K562 (cell line): Measurements from ENCODE around the gene SYVN1. TPM values are rescaled to one million over a fixed set of nuclear protein-coding genes. Genes with fewer than 3 reads are reported as not detected.

Source experiments
- ARNT ChIP-seq, 2 experiments: fragments of 450-650 bp; IDR thresholded peaks; 2 replicates each; pipeline ENCODE4 v1.6.1; 2016; ENCODE audit warnings: mild to moderate bottlenecking in 1 of 2
- NONO ChIP-seq, 2 experiments: fragments of 200-400 bp in 1 of 2; fragments of 450-650 bp in 1 of 2; formaldehyde crosslinking in 1 of 2; IDR thresholded peaks; 2 replicates each; pipeline ENCODE4 v1.6.1; 2017; ENCODE audit warnings: low read depth in 2 of 2, mild to moderate bottlenecking in 2 of 2, moderate library complexity in 2 of 2, low read length in 1 of 2
- ZC3H8 ChIP-seq: fragments of 450-650 bp; IDR thresholded peaks from 2 replicates; pipeline ENCODE4 v1.6.1; 2017
- polyA plus RNA-seq, 8 experiments: library from polyadenylated mRNA; depleted of rRNA in 4 of 8; stranded (reverse) in 5 of 8; unstranded in 3 of 8; fragments of >200 nt; fragmentation: Nextera tagmentation in 2 of 8; fragmentation: Illumina TruSeq in 1 of 8; extraction: Ambion mirVana in 2 of 8; extraction: Trizol in 1 of 8; gene quantifications; 2 replicates each; pipeline versions ENCODE4 v1.2.1 to v1.2.3, GENCODE V29; 2011 to 2014; ENCODE audit warnings: inconsistent platforms in 1 of 8, missing spikeins in 1 of 8
- total RNA-seq, 7 experiments: library from RNA; depleted of rRNA in 6 of 7; stranded (reverse); fragments of >200 nt in 6 of 7; fragmentation: Illumina TruSeq in 2 of 7; extraction: Trizol in 2 of 7; gene quantifications; 2 replicates each; pipeline versions ENCODE4 v1.2.1 to v1.2.3, GENCODE V29; 2011 to 2021; ENCODE audit warnings: low replicate concordance in 1 of 7
- TF ChIP-seq, protein P1 (sequence below): fragments of 450-650 bp; IDR thresholded peaks from 2 replicates; pipeline ENCODE4 v1.6.1; 2016; ENCODE audit warnings: mild to moderate bottlenecking, moderate library complexity
- TF ChIP-seq, protein P2 (sequence below): fragments of 200-800 bp; sonication (Bioruptor generic); IDR thresholded peaks from 2 replicates; pipeline ENCODE4 v1.6.1; 2017; ENCODE audit warnings: missing genetic modification characterization, missing compliant biosample characterization

The SYVN1 gene
- total and polyA plus RNA-seq, 9 of the 15 experiments (the other 6 are each of a cell fraction or from before 2014, with no cell fraction given), result 0.41 to 47.4 (median 9.9) TPM

DNA sequence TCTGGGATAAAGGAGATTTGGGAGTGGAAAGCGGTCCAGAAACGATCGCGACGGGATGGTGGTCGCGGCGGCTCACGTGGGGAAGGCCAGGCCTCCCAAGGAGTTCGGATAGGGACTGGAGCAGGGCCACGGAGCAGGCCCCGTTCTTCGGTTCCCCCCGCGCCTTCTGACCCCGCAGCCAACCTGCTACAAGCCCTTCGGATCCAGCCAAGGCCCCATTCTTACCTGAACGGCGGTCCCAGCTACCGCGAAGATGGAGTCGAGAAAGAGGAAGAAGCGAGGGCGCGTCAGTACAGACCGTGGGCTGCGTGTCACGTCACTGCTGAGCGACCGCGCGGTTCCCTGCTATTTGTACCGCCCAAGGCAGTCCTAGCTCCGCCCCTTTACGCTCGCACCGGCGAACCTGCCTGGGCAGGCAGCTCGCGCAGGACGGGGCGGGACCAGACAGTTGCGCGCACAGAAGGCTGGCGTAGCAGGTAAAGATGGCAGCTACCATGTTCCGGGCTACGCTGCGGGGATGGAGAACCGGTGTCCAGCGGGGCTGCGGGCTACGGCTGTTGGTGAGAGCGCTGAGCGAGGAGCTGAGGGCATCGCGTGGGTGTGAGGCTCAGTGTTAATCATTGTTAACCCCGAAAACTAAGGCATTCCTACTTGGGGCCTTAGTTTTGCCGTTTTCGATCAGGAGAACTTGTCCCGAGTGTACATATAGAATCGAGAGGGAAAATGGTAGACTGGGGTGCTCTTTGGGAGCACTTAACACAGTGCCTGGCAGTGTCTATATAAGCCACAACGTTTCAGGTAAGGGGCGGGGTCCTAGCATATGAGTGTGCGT is 12.2 kb downstream of the SYVN1 start, which contains the start of the genes FAU and MRPL49 (continued):
- TF ChIP-seq, protein P1, sequence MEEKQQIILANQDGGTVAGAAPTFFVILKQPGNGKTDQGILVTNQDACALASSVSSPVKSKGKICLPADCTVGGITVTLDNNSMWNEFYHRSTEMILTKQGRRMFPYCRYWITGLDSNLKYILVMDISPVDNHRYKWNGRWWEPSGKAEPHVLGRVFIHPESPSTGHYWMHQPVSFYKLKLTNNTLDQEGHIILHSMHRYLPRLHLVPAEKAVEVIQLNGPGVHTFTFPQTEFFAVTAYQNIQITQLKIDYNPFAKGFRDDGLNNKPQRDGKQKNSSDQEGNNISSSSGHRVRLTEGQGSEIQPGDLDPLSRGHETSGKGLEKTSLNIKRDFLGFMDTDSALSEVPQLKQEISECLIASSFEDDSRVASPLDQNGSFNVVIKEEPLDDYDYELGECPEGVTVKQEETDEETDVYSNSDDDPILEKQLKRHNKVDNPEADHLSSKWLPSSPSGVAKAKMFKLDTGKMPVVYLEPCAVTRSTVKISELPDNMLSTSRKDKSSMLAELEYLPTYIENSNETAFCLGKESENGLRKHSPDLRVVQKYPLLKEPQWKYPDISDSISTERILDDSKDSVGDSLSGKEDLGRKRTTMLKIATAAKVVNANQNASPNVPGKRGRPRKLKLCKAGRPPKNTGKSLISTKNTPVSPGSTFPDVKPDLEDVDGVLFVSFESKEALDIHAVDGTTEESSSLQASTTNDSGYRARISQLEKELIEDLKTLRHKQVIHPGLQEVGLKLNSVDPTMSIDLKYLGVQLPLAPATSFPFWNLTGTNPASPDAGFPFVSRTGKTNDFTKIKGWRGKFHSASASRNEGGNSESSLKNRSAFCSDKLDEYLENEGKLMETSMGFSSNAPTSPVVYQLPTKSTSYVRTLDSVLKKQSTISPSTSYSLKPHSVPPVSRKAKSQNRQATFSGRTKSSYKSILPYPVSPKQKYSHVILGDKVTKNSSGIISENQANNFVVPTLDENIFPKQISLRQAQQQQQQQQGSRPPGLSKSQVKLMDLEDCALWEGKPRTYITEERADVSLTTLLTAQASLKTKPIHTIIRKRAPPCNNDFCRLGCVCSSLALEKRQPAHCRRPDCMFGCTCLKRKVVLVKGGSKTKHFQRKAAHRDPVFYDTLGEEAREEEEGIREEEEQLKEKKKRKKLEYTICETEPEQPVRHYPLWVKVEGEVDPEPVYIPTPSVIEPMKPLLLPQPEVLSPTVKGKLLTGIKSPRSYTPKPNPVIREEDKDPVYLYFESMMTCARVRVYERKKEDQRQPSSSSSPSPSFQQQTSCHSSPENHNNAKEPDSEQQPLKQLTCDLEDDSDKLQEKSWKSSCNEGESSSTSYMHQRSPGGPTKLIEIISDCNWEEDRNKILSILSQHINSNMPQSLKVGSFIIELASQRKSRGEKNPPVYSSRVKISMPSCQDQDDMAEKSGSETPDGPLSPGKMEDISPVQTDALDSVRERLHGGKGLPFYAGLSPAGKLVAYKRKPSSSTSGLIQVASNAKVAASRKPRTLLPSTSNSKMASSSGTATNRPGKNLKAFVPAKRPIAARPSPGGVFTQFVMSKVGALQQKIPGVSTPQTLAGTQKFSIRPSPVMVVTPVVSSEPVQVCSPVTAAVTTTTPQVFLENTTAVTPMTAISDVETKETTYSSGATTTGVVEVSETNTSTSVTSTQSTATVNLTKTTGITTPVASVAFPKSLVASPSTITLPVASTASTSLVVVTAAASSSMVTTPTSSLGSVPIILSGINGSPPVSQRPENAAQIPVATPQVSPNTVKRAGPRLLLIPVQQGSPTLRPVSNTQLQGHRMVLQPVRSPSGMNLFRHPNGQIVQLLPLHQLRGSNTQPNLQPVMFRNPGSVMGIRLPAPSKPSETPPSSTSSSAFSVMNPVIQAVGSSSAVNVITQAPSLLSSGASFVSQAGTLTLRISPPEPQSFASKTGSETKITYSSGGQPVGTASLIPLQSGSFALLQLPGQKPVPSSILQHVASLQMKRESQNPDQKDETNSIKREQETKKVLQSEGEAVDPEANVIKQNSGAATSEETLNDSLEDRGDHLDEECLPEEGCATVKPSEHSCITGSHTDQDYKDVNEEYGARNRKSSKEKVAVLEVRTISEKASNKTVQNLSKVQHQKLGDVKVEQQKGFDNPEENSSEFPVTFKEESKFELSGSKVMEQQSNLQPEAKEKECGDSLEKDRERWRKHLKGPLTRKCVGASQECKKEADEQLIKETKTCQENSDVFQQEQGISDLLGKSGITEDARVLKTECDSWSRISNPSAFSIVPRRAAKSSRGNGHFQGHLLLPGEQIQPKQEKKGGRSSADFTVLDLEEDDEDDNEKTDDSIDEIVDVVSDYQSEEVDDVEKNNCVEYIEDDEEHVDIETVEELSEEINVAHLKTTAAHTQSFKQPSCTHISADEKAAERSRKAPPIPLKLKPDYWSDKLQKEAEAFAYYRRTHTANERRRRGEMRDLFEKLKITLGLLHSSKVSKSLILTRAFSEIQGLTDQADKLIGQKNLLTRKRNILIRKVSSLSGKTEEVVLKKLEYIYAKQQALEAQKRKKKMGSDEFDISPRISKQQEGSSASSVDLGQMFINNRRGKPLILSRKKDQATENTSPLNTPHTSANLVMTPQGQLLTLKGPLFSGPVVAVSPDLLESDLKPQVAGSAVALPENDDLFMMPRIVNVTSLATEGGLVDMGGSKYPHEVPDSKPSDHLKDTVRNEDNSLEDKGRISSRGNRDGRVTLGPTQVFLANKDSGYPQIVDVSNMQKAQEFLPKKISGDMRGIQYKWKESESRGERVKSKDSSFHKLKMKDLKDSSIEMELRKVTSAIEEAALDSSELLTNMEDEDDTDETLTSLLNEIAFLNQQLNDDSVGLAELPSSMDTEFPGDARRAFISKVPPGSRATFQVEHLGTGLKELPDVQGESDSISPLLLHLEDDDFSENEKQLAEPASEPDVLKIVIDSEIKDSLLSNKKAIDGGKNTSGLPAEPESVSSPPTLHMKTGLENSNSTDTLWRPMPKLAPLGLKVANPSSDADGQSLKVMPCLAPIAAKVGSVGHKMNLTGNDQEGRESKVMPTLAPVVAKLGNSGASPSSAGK, result no peak
- TF ChIP-seq ZC3H8 (no peak), NONO (IDR thresholded peaks at IDR 0.05; ENCODE audit: low read depth in 2 of 2, low read length in 1 of 2) (0 out of 4 replicates have a peak, but pooled peaks of 1 of the 2 experiments have one; percentile 40), ARNT (IDR thresholded peaks at IDR 0.05) (no peak)
- TF ChIP-seq, protein P2, sequence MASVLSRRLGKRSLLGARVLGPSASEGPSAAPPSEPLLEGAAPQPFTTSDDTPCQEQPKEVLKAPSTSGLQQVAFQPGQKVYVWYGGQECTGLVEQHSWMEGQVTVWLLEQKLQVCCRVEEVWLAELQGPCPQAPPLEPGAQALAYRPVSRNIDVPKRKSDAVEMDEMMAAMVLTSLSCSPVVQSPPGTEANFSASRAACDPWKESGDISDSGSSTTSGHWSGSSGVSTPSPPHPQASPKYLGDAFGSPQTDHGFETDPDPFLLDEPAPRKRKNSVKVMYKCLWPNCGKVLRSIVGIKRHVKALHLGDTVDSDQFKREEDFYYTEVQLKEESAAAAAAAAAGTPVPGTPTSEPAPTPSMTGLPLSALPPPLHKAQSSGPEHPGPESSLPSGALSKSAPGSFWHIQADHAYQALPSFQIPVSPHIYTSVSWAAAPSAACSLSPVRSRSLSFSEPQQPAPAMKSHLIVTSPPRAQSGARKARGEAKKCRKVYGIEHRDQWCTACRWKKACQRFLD (CRISPR knock-in tag), result peak; percentile 56
